SK-MEL-5 (cell line): Measurements from ENCODE around the gene CLK3. TPM values are rescaled to one million over a fixed set of nuclear protein-coding genes. Genes with fewer than 3 reads are reported as not detected.
"Not testable (repeated sequence)": the region's sequence is repeated elsewhere in the genome, so short reads cannot be mapped to it uniquely, and the experiment has no call there.

Experiments
- DNase-seq: peaks from one replicate; pipeline ENCODE4 v3.0.0-alpha.2; 2016; ENCODE audit warnings: low read depth, low spot score
- in situ Hi-C: cut with HindIII; loops from 2 replicates; pipeline ENCODE4 v1.10.0; 2016; ENCODE audit warnings: low sequenced_read_pairs, high pct_unique_total_duplicates, low pct_unique_long_range_greater_than_20kb
- polyA plus RNA-seq, 2 experiments: library from polyadenylated mRNA; depleted of rRNA; stranded (reverse); fragments of >200 nt; gene quantifications; 2 replicates each; pipeline ENCODE4 v1.2.3, GENCODE V29; 2015
- total RNA-seq: library from RNA; depleted of rRNA; stranded (reverse); fragments of >200 nt; shearing (Covaris generic); gene quantifications from 2 replicates; pipeline ENCODE4 v1.2.3, GENCODE V29; 2014; rRNA removed

Gene CLK3
- 44.4 and 53.2 TPM in 2 replicates for total RNA-seq
- 56.2 and 79.3 TPM in 2 replicates for polyA plus RNA-seq (2015; cell fraction: cytosol; rRNA removed)
- 242 and 249 TPM in 2 replicates for polyA plus RNA-seq (2015; cell fraction: nucleus; rRNA removed)

DNA sequence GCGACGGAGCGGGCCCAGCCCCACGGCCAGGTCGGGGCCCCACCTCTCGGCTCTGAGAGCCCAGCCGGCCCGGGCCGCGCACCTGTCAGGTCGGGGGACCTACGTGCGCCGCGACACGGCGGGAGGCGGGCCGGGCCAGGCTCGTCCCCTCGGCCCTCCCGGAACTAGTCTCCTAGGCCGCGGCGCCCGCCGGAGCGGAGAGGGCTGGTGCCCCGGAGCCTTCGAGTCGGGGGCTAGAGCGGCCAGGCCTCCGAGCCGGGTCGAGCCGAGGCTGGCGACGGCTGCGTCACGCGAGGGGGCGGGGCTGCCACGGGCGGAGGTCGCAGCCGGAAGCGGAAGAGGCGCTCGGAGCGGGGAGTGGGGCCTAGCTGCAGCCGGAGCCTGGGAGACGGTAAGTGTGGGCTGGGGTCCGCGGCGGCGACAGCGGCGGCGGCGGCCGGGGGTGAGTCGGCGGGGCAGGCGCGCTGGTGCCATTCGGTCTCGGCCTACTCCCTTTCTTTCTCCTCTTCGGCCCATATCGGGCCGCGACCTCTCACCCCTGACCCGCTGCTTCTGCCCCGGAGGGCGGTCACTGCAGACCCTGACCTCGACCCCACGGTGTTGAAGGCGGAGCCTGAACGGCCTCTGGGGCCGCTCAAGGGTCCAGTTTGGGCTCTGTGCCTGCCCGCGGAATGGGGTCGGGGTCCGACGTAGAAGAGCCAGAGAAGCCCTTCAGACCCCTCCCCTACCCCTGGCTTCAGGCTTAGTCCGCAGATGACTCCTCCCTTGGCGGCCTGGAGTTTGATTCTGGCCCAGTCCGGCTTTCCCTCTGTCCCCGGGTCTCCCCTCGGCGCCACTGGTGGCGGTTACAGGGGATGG, at the start of gene CLK3:
TSS of gene CLK3 (plus strand) at position 329 of the 858 bp plus-strand sequence. CDS start 3,361 bp downstream, outside the sequence.
- peak; percentile 91 for DNase-seq
- in situ Hi-C loops = no loop called here

DNA sequence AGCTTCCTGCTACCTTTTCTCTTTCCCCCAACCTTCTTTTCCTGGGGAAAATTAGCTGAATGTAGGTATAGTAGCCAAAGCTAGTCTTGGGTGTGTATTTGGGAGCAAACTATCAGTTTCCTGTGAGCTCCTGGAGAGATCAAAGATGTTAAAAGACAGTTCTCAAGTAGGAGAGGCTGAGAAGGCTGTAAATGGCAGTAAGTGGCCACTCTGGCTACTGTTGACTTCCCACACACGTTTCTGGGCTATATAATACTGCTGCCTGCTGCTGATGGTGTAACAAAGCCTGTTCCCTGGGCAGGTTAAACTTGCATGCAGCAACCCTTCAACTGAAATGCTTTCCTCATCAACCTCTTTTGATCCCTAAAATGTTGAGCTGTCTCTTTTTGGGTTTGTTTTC, 47.0 kb upstream of the CLK3 start:
- in situ Hi-C loops = no loop called here
- no peak for DNase-seq

GRCh38 chr15:74569731-74570070, 45.9 kb upstream of the CLK3 start:
- no peak for DNase-seq
- in situ Hi-C loops = no loop called here

- no peak for DNase-seq
- in situ Hi-C loops = no loop called here
Measured at GRCh38 chr15:74571191-74571590, 44.4 kb upstream of the CLK3 start.

GRCh38 chr15:74573987-74574386, 41.6 kb upstream of the CLK3 start:
- in situ Hi-C loops = no loop called here

DNA sequence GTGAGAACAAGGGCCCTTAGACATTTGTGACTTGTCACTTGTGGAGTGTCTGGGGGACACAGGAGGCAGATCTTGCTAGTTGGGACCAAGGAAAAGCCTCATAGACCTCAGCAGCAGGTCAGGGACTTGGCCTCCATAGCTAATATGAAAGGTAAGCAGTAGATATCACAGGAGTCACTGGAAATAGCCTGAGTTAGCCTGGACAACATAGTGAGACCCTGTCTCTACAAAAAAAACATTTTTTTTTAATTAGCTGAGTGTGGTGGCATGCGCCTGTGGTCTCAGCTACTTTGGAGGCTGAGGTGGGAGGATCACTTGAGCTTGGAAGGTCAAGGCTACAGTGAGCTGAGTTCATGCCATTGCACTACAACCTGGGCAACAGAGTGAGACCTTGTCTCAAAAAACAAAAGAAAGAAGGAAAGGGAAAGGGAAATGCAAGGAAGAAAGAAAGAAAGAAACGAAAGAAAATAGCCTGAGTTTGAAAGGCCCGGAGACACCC, 37.1 kb upstream of the CLK3 start:
- DNase-seq = no peak
- in situ Hi-C loops = no loop called here

More at GRCh38 chr15:74573987-74574386, 41.6 kb upstream of the CLK3 start:
- no peak for DNase-seq

DNA sequence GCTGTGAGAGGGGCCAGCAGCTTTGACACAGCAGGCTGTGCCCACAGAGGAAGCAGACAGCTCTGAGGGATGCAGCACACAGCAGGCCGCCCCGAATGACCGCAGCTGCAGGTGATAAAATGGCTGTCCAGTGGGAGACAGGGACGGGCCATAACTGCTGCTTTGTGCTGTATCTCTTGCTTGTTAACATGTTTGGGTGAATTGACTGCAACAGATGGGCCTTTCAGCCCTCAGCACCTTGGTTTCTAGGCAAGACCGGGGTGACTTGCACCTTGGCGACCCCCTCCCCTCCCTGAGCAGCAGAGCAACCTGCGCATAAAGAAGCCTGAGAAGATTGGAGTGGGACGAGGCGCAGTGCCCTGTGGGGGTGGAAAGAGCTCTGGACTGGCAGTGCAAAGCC, 36.6 kb upstream of the CLK3 start:
- no peak for DNase-seq
- in situ Hi-C loops = no loop called here

GRCh38 chr15:74580538-74581350, 34.9 kb upstream of the CLK3 start:
- in situ Hi-C loops = no loop called here
- DNase-seq = no peak

GRCh38 chr15:74584204-74584603, 31.4 kb upstream of the CLK3 start:
- no peak for DNase-seq
- in situ Hi-C loops = no loop called here

- no peak for DNase-seq
- in situ Hi-C loops = no loop called here
Measured at GRCh38 chr15:74584779-74585178, 30.9 kb upstream of the CLK3 start.

GRCh38 chr15:74585191-74585590, 30.4 kb upstream of the CLK3 start:
- DNase-seq = no peak
- in situ Hi-C loops = no loop called here

GRCh38 chr15:74585857-74586256, 29.8 kb upstream of the CLK3 start:
- in situ Hi-C loops = no loop called here
- no peak for DNase-seq

DNA sequence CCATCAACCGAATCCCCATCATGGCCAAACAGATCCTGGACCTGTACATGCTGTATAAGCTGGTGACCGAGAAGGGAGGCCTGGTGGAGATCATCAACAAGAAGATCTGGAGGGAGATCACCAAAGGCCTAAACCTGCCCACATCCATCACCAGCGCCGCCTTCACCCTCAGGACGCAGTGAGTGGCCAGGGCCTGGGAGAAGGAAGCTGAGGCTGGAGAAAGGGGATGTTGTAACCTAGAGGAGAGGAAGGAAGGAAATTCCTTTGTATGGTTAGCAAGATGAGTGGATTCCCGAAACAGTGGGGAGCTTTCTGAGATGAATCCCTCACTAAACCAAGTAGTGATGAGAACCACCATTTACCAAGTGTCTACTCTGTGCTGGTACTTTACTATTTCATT, 25.8 kb upstream of the CLK3 start:
- no peak for DNase-seq
- in situ Hi-C loops = no loop called here

DNA sequence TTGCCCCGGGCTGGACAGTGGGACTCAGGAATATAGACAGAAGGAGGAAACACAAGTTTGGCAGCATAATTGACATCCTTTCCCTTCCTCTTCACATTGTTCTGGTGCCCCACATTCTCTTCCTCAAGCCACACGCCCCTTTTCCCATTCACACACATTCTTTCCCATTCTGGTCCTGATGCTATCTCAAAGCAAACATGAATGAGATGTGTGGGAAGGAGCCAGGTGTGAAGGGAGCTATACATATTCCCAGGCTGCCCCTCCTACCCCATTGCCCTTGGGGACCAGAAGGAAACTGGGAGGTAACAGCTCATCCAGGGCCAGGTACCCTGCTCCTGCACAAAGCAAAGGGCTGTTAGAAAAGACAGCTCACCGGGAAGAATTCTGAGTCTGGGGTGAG, 23.4 kb upstream of the CLK3 start:
- in situ Hi-C loops = no loop called here
- DNase-seq = no peak

DNA sequence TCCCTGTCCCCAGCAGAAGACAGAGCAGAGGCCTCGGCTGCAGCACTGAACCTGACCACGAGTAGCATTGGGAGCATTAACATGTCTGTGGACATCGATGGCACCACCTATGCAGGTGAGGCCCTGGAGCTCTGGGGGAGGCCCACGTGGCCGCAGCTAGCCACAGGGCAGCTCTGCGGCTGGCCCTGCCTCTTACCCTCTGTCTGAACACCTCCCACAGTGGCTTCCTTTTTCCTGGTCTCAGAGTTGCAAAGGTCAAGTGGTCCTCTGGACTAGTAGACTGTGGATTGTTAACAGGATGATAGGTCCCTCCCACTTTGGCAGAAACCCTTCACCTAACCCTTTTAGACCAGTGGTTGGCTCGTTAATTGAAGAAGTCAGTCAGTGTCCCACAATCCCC, 22.5 kb upstream of the CLK3 start:
- no peak for DNase-seq
- in situ Hi-C loops = no loop called here

GRCh38 chr15:74594455-74594854, 21.2 kb upstream of the CLK3 start:
- in situ Hi-C loops = no loop called here
- no peak for DNase-seq

- in situ Hi-C loops = no loop called here
- no peak for DNase-seq
Measured at GRCh38 chr15:74595271-74595670, 20.4 kb upstream of the CLK3 start.

DNA sequence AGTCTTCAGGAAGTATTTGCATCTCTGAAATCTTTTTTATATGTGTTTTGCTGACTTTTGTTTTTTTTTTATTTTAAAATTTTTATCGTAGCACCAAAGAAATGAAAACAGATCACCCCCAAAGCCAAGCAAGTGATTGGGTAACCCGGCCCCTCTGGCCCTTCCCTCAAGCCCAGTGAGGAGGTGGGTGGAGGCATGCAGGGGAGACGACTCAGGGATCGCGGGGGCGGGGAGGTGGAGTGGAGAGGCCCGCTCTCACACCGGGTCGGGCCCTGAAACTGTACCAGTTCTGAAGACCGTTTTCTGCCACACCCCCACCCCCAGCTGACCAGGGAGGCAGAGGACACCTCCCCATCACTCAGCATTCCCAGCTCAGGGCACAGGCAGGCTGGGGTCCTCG, 18.9 kb upstream of the CLK3 start:
- in situ Hi-C loops, DNase-seq: not testable (repeated sequence)
